DMS153 treated with DMSO at 0.1 percent for 48 hours (cell line): ENCODE data around the gene USP3.
"Not testable (repeated sequence)": the region's sequence is repeated elsewhere in the genome, so short reads cannot be mapped to it uniquely, and the experiment has no call there.

Source experiments
- DNase-seq: peaks from one replicate; lab custom pipeline; 2025; ENCODE audit not compliant: unreplicated experiment; lab: John Stamatoyannopoulos, UW

The USP3 gene

DNA sequence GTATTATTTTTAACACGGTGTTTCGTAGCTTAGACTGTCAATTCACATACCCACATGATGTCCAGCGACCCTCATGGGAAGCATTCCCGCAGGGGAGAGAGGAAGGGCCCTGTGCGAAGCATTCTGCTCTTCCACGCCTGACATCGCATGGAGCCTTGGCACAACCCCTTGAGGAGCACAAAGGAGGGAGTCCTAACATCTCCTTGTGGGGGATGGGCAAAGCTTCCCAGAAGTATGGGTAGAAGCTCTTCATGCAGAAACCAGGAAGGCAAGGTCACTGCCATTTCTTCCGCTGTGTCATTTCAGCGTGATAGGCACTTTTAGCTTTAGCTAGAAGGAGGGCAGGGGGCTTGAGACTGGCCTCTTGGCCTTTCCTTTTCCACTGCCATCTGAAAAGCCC lies 28.7 kb upstream of the USP3 start:
- DNase-seq = no peak

DNA sequence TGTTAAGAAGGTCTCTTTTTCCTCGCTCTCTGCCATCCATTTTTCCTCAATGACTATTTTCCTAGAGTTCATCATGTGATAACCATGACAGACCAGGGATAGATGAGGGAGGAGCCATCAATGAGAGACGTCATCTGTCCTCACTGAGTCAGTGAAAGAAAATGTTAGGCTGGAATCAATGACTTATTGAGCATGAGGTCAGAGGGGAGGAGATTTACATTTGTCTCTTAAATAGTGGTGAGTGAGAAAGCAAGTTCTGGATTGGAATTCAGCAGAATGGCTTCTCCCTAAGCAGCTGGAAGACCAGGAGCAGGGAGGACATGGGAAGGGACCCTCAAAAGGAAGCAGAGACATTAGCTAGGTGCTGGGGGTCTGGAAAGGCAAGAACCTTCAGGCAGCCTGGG lies 28.2 kb upstream of the USP3 start:
- DNase-seq = no peak

DNA sequence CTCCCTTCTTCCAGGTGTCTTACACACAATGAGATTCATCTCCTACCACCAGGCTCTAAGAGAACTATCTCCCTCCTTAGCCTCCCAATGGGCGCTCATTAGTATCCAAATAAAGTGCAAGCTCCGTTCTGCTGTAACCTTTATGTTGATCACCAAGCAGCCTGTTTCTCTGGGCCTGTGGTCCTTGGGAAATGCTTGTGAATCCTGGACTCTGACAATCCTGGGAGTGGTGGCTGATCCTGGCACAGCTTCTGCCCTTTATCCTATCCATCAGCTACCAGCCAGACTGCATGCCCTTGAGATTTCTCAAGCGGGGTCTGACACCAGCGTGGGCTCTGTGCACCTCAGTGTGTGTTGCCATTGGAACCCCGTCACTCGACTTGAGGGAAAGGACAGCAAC lies 26.1 kb upstream of the USP3 start:
- DNase-seq = no peak

DNA sequence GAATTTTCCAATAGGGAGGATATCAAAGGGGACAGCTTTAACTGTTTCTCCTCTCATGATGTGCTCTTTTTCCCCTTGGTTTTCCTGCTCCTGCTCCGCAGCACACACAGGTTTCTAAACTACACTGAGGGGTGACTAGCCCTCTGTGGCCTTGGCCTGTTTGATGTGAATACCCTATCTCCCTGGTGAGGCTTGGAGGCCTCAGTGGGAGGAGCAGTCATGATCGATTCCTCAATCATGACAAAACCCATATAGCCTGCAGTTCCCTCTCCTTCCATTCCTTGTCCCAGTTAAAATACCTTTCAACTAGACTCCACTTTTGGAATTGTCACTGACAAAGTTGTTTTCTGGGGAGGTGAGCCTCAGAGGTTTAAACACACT lies 24.0 kb upstream of the USP3 start:
- DNase-seq = no peak

DNA sequence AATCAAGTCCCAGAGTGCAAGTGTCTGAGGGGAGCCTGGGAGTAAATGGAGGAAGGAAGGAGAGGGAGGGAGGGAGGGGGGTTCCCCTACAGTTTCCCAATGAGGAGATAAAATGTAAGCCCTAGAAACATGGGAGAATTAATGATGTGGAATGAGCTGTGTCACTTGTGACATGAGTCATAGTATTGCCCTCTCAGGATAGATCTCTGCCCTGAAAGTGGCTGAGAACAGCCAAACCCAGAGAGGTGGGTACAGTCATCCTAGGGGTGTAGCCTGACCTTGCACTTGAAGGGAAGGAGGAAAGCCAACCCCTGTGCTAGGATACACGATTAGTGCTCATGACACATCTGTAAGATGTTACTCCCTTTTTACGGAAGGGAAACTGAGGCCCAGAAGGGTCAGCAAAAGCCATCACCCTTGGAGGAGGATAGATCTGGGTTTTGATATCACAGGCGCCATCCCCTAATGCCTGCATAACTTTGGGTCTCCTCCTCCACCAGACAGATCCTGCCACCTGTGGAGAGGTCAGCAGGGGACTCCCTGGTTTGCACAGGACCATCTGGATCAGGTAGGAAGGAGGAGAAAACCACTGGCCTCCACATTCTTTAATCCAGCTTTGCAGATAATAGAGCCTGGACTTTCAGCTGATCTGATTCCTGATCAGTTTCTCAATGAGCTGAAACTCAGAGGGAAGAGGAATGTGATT lies 23.1 kb upstream of the USP3 start:
- DNase-seq = no peak

DNA sequence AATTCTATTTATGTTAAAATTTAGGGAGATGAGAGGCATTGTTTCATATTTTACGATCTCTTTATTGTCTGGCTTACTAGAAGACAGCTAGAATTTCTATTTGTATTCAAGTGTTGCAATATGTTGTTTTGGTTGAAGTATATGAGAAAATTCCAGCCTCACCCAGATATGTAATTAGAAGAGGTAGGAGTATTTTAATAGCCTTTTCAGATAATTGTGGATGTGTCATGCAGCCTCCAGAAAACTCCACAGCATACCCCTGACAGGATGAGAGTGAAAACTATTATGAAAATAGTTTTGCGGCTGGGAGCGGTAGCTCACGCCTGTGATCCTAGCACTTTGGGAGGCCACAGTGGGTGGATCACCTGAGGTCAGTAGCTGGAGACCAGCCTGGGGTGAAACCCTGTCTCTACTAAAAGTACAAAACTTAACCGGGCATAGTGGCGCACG lies 21.5 kb upstream of the USP3 start:
- no peak for DNase-seq

DNA sequence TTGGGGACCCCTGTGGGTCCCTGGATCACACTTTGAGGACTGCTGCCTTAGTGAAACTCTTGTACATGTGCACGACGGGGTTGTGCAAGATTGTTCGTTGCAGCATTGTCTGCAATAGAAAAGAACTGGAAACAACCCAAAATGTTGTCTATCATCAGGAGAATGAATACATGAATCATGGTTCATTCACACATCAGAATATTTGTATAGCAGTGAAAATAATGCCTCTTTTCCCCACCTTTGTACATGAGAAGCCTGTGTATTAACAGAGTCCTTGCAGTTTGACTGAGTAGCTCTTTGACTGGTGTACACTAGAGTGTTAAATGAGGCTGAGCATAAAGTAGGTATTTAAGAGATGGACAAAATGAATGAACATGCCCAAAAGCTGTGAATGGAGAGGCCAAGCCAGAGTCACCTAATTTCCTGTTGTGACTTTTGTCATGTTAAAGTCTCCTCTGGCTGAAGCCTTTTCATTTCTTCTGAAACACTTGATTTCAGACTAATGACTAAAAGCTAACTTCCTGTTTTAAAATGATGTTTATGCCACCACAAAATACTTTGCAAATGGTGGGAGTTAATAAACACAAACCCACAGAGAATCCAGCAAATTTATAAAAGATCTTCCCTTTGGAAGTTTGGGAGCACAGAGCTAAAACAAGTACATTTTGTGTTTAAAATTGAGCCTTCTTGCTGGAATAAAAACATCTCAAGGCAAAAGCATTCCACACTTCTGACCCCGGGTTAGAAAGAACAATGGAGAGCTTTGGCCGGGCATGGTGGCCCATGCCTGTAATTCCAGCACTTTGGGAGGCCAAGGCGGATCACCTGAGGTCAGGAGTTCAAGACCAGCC lies 20.6 kb upstream of the USP3 start:
- no peak for DNase-seq

DNA sequence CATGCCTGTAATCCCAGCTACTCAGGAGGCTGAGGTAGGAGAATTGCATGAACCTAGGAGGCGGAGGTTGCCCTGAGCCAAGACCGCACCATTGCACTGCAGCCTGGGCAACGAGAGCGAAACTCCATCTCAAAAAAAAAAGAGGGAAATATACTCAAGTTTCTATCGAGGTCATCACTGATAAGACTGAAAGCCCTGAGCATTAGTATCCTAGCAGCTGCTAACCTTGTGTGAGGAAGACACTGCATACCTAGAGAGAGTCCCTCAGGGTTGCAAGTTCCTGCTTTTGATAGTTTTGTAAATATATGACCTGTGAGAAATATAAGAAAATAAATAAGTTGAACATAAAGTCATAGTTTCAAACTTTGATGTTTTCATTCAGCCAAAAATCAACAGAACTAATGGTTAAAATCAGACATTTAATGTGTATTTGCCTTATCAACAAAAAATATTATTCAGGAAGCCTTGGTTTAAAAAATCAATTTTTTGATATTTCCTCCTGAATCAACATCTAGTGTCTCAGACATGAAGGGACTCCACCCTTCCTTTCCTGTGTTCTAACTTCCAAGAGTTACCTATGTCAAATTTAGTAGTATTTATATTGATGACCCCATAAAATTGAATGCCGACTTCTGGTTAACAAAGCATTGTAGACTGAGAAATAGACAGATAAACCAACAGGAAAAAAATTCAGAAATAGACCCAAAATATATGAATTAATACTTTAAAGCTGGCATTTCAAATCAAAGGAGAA lies 19.8 kb upstream of the USP3 start:
- no peak for DNase-seq

DNA sequence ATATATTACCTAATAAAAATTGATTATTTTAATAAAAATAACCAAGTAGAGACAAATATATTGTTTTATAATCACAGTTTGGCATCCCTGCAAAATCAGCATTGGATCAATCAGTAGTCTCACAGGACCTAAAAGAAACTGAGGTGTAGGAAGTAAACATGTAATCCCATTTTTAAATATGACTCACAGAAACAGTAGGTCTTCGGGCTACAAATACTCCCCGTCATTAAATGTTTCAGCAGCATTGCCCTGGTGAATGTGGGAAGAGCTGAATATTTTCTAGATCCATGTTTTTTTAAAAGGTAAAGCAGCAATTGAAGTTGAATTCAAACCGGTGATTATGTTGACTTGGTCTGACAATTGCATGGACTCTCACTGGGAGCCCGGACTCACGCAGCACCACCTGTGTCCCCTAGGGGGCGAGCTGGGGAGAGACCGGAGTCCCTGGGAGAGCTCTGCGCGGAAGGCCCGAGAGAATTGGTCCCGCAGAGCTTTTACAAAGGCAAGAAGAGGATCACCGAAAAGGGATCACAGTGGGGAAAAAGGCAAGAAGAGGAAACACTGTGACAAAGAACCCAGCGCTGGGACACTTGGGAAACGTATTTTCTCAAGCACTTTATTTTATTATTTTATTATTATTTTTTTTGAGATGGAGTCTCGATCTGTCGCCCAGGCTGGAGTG lies 17.2 kb upstream of the USP3 start:
- no peak for DNase-seq

DNA sequence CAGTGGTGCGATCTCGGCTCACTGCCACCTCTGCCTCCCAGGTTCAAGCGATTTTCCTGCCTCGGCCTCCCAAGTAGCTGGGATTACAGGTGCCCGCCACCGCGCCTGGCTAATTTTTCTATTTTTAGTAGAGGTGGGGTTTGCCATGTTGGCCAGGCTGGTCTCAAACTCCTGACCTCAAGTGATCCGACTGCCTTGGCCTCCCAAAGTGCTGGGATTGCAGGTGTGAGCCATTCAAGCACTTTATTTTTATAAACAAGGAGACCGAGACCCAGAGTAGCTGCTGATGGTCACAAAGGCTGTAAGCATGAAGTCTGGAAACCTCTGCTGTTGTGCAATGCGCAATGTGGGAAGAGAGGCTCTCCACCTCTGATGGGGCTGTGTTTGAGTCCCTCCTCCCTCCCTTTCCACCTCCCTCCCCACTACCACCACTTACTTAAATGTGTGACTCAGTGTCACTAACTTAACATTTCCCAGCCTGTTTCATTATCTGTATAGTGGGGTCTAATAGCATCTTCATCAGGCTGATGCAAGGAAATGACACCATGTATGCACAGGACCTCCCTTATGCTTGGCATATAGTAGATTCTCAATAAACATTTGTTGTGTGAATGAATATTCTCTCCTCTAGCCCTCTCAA lies 16.5 kb upstream of the USP3 start:
- not testable (repeated sequence) for DNase-seq

DNA sequence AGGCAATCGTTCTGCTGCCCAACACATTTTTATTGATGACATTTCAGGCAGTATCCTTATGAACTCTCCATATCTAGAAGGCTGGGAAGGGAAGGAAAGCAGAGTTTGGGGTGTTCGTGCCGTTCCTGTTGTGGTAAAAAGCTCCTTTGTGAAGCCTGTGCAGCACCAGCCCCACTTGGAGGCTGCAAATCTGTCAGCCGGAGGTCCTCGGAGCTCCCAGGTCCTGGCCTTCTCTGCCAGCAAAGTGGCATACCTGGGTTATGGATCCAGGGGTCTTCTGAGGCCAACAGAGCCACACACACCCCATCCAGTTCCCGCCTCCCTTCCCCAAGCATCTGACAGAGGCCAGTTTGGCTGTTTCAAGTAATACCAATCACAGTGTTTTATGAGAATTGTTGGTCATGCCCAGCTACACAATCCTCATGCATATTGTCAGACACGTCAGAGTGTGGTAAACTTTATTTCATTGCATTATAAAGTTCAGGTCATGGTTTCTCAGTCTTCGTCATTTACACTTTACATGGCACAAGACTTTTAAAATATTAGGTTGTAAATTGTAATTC lies 15.9 kb upstream of the USP3 start:
- no peak for DNase-seq

DNA sequence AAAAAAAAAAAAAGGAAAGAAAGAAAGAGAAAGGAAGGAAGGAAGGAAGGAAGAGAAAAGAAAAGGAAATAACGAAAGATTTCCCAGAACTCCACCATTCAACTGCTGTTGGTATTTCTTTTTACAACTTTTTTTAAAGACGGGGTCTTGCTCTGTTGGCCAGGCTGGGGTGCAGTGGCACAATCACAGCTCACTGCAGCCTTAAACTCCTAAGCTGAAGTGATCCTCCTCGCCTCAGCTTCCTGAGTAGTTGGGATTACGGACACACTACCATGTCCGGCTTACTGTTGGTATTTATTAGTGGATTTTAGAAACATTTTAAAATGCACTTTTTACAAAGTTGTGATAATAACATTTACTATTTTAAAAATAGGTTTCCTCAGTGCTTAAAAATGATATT lies 15.0 kb upstream of the USP3 start:
- no peak for DNase-seq

DNA sequence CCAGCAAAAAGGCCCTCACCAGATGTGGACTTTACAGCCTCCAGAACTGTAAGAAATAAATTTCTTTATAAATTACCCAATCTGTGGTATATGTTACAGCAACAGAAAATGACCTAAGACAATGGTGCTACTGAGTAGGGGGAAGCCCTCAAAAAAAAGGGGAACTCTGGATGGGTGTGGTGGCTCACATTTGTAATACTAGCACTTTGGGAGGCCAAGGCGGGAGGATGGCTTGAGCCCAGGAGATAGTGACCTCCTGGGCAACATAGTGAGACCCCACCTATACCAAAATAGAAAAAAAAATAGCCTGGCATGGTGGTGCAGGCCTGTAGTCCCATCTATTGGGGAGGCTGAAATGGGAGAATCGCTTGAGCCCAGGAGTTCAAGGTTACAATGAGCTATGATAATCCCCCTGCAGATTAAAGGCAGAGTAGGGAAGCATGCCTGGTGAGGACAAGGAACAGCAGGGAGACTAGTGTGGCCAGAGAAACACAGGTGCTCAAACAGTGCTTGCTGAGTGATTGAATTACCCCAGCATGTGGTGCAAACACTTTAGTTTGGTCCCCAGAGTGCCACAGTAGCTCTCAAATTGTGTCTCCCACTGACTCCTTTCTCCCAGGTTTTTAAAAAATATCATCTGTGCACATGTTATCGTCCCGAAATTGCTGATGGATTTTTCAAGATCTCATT lies 13.9 kb upstream of the USP3 start:
- no peak for DNase-seq

DNA sequence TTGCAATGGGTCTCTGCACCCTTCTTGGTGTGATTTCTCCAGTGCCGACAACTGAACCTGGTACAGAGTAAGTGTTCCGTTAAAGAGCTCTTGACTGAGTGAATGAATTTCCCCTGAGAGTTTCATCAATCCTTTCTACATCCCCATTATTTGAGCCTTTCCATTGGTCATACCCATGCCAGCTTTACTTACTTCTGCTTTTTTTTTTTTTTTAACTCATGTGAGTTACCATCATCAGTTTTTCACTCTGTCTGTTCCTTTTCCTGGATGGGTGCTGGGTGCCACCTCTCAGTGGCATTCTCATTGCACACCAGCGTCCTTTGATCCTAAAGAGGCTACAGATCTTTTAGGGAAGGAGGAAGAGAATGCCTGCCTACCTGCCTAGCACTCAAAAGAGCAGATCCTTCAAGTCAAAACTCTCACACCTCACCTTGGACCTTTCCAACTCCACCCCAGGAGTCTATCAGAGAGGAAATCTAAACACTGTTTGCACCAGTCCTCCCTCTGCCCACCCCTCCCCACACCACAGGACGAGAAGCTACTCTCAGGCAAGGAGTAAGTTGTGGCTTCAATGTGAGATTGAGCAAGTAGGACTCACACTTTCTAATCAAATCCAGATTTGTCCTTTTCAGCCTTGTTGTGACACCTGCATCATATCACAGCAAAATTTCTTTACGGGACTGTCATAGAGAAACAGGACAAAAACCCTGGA lies 13.1 kb upstream of the USP3 start:
- DNase-seq = no peak

DNA sequence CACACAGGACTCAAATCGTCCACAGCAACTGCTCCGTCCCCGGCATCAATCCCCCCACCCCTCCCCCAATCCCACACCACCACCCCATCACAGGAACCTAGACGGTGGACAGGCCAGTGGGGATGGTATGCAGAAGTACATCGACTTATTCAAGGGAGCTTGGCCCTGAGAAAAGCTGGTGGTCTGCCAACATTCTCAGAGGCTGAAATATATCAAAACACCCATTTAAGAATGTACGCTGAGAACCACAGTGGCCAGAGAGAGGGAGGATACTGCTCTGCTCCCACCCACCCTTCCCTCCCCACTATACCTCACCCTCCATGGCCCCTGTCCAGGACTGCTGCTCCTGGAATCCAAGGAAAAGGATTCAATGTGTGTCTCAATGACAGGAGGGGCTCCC lies 12.4 kb upstream of the USP3 start:
- DNase-seq = no peak

DNA sequence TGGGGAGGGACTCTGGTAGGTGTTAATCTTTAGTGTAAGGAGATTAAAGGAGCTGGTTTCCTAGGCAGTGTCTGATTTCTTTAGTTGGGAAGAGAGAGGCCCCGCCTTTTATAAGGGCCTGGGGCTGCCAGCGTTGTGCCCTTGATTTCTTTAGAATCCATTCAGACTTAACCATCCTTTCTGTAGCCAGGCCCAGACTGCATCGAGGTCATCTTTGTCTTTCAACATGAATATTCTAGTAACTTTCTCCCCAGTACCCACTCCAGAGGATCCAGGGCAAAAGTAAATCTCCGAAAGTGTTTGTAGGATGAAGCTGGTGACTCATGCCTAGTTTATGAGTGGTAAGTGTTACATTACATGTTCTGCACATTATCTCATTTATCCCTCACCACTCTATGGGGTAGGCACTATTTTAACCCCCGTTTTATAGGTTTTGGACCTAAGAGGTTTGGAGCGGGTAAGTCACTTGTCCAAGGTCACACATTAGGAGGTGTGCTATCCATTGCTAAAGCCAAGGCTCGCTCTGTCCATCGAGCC lies 11.8 kb upstream of the USP3 start:
- no peak for DNase-seq

DNA sequence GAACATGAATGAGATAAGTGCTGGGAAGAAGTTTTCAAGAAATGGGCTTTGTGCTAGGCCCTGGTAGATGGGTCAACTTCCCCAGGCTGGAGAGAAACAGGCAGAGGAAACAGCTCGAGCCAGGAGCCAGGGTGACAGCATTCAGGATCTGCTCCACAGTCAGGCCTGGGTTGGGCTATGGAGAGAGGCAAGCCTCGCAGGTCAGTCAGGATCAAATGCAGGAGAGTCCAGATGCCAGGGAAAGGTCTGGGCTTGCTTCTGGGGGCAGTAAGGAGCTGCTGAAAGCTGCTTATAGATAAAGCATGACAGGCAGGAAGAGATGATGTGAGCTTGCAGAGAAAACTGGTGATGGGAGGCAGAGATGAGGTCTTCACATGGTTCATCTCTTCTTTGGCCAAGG lies 11.0 kb upstream of the USP3 start:
- no peak for DNase-seq

DNA sequence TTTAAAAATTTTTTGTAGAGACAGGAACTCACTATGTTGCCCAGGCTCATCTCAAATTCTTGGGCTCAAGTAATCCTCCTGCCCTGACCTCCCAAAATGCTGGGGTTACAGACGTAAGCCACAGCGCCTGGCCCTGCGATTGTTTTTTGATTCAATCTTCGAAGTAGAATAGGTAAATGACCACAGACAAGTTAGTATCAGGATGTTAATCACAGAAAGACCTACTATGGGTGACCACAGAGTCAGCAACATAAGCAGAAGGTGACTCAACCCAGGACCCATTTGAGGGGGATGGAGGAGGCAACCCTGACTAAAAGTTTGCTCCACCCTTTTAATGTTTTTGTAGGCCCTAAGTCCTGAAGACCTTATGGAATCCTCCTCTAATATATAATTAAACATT lies 10.0 kb upstream of the USP3 start:
- no peak for DNase-seq

DNA sequence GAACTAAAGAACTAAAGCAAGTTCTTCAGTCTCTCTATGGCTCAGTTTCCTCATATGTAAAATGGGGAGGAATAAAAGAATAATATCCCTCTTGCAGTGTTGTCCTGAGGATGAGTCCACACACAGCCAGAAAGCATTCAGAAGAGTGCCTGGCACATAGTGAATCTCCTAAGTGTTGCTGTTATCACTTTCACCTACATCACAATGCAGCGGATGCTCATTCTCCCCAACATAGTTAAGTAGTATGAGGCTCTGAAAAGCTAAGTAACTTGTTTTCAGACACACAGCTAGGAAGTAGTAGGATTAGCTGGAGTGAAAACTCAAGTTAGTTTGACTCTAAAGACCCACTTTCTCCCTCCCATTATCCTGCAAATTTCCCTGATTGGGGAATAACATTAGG lies 9.1 kb upstream of the USP3 start:
- no peak for DNase-seq
